HG03045 (cell line): ENCODE results near the gene BCAS3.
A peak's percentile ranks its signal among the peaks of the same experiment; 100 is the strongest.

Experiments
- ATAC-seq: cut with Tn5 transposase; IDR thresholded peaks from one replicate; pipeline ENCODE4 v1.9.1; 2021; ENCODE audit warnings: mild to moderate bottlenecking, moderate library complexity; ENCODE audit not compliant: unreplicated experiment

BCAS3 gene

DNA sequence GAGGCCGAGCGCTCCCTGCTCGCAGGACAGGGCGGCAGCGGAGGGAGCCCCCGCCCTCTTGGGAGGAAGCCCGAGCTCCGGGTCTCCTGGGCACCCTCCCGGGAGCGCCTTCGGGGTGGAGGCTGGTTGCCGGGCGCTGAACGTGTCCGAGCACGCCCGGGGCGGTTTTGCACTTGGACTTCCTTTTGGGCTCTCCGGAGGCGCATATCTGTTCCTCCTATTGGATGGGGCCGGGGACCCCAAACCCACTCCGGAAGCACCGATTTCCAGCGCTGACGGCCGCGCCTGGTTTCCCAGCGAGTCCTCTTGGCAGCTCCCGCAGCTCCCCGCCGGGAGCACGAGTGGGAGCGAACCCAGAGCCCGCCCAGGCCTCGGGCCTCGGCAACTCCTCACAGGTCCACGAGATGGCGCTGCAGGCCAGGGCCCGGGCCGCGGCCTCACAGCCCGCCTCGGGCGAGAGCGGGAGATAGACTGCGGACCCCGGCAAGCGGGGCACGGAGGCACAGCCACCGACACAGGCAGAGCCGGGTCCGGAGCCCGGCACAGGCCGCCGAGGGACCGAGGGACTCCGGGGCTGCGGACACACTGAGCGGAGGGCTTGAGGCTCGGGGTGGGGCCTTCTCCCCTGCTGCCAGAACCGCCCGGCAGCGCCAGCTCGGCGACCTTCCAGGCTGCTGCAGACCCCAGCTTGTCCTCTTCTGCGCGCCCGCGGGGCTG lies 734.6 kb downstream of the BCAS3 start:
- peak; percentile 67 for ATAC-seq

DNA sequence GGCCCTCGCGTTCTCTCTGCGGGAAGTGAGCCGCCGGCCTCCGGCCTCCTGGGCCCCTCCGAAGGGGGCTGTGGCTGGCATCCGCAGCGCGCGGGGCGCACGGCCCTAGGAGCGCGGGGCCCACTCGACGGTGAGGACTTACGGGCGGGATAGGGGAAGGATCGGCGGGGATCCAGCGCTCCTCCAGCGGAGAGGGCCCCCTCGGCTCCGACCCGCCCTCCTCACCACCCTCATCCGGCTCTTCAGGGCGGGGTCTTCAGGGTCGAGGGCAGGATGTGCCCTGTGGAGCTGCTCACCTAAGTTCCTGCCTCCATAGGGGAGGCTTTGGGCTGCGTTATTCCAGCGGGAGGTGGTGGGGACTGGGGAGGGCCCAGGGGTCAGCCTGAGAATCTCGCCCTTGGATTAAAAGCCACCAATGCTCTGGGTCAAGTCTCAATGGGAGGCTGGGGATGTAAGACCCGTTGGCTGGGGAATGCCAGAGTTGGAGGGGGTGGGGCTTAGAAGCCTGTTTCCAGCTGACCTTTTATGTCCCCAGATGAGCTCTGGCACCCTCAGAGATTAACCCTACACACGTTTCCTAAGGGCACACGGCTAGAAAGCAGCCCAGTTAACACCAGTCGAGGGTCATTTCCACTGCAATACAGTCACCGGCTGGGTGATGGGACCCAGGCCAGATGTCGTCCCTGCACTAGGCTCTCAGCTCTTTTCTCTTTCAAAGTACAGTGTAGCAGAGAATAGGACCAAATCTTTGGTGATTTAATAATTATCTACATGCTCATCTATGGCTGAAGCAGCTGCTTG lies 735.4 kb downstream of the BCAS3 start:
- no peak for ATAC-seq

DNA sequence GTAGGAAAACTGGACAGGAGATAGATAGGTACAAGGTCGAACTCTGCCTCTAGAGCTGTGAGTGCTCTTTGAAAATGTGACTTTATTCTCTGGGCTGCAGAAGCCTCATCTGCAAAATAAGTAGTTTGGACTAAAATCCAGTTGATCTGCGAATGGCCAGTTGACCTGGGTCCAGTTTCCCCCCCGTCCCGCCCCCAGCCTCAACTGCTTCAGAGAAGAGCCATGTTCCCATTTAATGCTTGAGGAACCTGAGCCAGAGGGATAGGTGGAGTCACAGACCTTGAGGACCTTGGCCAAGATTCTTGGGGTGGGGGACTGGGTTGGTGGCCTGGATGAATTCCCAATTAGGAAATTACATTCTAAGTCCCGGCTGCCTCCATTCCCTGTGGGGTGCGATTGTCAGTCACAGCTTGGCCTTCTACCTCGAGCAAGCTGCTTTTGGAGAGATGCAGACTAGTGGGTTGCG lies 736.0 kb downstream of the BCAS3 start:
- no peak for ATAC-seq

DNA sequence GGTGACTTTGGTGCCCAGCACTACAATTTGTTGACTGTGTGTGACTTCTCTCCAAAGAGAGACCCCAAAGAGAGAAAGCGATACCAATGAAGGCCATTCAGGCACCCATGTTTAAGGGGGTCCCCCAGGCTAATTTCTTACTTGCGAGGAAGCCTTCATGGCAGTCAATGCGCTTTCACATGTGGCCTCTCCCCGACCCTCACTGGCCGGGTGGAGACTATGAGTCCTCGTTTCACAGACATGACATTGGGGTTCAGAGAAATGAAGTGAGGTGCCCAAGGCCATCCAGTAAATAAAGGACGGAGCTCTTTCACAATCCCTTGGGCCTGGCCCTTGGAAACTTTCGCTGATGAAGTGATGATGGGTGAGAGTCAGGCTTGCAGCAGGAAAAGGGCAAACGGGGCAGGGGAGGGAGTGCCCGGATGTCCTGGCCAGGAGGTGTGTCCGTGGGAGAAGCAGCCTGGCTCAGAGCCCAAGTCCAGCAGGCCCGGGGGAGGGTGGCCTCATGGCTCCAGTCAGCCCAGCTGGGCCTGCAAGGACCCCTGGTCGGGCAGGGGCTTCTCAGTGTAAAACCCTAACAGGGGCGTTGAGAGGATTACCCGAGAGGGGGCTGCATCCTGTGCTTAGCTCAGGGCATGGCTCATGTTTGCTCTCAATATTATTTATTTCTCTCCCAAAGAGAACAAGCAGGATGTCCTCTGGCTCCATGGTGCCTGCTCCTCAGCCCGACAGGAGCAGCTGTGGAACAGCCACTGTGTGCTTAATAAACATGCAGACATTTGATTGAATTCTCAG lies 736.7 kb downstream of the BCAS3 start:
- no peak for ATAC-seq

DNA sequence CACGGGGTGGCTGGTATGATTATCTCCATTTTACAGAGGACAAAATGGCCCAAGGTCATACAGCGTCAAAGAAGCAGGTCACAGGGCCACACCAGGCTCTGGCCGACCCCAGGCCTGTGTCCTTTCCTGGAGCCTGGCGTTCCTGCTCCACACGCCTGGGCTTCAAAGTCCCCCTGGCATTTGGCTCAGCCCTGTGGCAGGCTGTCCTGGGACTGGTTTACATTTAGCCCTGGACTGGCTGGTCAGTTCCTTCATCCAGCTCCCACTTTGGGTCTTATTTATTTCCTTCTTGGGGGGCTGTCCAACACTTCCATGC lies 737.2 kb downstream of the BCAS3 start:
- no peak for ATAC-seq

DNA sequence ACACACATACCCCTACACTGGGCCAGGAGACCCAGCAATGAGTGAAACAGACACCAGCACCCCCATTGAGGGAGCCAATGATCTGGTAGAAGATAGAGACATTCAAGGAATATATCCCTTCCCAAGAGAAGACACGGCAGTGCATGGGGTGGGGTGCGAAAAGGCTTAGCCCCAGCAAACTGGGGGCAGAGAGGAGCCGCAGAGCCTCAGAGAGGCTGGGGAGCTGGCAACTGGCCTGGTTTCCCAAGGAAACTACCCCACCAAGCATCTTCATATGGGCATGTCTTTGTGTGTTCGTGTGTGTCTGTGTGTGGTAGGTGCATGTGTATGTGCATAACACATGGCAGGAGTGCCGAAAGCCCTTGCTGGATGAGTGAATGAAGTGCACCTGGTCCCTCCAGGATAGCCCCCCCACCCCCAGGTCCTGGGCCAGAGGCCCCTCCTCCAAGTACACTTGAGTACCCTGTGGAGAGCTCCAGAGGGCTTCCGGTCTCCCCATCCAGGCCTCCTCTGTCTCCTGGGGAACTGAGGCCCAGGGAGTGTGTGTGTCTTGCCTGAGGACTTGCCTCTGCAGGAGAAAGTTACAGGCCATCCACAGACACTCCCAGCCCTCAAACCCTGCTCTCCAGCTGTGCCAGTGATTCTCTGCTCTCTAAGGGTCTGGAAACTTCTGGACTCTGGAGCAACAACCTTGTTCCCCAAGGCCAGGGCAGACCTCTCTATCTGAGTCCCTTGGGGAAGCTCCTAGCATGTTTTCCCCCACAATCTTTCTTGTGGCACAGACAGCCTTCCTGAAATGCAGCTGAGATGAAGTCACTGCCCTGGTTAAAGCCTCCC lies 737.9 kb downstream of the BCAS3 start:
- no peak for ATAC-seq

DNA sequence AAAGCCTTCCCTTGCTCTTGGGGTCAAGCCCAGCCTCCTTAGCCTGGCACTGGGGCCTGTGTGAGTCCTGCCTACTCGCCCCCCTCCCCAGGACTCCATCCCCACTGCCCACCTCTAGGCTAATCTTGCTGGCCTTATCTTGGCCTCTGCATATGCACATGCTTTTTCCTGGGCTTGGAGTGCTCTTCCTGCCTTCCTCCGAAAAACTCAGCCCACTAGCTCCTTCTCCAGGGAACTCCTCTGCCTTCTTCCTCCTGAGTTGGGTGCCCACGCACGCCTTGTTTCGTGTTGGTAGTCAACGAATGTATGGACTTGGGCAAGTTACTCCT lies 738.5 kb downstream of the BCAS3 start:
- ATAC-seq: no peak

DNA sequence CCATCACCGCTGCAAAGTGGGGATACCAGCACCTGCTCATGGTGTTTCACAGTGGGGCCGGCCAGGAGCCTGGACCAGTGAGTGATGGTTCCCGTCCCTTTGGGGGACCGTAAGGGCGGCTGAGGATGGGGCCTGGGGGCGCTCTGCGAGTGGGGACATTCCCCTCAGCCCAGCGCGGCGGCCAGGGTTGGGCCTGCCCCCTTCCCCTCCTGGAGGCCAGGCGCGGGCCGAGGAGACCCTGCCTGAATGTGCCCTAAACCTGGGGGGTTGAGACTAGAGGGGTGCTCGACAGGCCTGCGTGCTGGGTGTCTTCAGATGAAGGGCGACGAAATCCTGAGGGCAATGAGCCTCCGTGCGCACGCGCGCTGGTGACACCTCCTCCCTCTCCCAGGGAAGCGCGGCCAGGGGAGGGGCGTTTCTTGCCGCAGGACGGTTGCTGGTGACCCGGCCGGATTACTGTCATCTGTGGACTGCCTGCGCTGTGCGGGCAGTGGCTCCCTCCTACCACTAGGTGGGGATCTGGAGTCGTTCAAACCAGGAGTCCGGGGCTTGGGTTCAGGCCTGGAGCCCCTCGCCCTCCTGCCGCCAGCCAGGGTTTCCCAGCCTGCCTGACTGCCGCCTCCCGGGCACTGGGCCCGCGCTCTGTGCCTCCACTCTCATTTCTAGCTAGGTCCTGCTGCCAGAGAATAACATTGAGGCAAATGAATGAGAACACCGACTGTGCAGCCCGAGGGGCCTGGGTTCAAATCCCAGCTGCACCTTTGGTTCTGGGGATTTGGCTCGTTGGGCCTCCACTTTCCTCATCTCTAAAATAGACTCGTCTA lies 739.1 kb downstream of the BCAS3 start:
- ATAC-seq: no peak

DNA sequence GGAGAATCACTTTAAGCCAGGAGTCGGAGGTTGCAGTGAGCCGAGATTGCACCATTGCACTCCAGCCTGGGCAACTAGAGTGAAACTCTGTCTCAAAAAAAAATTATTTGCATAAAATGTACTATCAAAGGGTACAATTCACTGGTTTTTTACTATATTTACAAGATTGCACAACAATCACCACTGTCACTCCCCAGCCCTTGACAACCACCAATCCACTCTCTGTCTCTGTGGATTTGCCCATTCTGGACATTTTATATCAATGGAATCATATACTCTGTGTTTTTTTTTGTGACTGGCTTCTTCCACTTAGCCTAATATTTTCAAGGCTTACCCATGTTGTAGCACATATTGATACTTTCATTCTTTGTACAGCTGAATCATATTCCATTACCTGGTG lies 740.8 kb downstream of the BCAS3 start:
- ATAC-seq: no peak

DNA sequence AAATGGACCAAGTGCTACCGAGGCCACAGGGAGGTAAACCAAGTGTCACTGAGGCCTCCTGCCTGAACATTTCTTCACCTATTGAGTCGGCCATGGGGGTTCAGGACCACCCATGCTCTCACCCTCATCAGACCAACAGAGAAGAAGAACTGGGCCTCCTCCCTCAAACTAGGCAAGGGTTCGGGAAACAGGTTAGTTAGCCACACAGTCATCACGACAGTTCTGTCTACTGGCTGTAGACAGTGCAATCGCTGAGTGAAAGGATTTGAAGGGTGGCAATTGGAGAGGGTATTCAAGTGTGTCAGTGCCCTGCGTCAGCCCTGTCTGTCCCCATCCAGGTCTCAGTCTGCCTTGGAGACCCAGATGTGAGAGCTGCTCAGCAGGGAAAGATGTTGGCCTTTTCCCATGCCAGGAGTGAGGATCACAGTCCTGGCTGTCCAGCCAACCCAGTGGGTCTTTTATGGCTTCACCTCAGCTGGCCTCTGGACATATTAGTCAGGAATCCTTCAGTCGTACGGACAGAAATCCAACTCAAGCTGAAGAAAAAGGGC lies 741.9 kb downstream of the BCAS3 start:
- ATAC-seq: no peak

DNA sequence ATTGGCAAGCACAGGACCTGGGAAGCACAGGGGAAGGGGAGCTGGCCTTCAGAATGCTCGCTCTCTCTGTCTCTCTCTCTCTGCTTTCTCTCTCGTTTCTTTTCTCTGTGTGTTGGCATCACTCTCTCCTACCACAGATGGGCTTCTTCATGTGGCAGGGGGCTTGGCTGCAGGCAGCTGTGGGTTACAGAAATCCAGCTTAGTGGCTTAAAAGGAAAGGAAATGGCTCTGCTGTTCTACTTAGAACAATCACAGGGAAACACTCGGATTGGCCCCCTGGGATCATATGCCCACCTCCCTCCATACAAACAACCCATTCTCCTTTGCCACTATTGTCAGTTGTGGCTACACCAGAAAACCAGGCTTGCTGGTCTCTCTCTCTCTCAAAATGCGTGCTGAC lies 742.4 kb downstream of the BCAS3 start:
- no peak for ATAC-seq

DNA sequence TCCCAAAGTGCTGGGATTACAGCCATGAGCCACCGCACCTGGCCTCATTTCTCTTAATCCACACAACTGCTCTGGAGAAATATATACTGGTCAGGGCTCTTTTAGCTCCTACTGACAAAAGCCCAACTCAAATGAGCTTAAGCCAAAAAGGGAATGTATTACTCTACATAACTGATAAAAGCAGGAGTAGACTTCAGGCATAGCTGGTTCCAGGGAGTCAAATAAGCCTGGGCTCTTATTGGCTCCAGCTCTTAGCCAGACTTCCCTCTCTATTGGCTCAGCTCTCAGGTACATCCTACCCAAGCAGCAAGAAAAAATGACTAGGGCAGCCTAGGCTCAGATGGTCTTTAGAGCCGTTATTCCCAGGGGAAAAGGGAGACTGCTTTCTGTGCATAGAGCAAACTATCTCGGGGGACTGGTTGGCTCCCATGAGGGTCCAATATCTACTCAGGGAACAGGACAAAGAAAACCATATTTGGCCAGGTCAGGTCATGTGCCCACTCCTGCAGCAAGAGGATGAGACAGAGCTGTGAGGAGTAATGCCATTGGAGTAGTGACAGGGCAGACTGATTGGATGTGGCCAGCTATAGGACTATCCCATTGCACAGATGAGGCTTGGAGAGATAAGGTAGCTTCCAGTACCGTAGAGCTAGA lies 743.2 kb downstream of the BCAS3 start:
- ATAC-seq: no peak

DNA sequence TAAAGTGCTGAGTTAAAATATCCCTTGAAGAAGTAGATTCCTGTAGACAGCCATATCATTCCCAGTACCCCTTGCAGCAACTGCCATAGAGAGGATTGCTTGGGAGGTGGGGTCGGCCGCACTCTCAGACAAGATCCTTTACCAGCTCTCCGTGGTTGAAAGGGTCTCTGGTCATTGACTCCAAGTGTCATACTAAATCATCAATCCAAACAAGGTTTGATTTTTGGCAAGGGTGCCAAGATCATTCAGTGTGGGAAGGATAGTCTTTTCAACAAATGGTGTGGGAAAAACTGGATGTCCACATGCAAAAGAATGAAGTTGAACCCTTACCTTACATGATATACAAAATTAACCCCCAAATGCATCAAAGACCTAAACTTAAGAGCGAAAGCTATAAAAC lies 743.8 kb downstream of the BCAS3 start:
- no peak for ATAC-seq

DNA sequence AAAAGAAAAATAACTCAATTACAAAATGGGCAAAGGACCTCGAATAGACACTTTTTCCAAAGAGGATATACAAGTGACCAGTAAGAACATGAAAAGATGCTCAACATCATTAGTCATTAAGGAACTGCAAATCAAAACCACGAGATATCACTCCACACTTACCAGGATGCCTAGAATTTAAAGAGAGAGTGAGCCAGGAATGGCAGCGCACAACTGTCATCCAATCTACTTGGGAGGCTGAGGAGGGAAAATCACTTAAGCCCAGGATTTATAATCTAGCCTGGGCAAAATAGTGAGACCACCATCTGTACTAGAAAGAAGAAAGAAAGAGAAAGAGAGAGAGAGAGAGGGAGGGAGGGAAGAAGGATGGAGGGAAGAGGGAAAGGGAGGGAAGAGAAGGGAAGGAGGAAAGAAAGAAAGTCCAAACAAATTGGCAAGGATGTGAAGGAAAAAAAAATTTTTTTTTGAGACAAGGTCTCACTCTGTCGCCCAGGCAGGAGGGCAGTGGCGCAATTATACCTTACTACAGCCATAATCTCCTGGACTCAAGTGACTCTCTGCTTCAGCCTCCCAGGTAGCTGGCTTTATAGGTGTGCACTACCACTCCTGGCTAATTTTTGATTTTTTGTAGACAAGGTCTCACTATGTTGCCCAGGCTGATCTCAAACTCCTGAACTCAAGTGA lies 744.6 kb downstream of the BCAS3 start:
- ATAC-seq: no peak

DNA sequence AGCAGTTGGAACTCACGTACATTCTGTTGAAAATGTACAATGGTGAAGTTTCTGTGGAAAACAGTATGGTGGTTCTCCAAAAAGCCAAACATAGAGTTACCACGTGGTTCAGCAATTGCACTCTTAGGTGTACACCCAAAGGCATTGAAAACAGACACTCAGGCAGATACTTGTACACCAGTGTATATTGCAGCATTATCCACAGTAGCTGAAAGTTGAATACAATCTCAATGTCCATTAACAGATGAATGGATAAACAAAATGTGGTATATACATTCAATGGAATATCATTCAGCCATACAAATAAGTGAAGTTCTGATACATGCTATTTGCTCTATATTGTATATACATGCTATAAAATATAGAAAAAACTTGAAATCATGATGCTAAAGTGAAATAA lies 745.2 kb downstream of the BCAS3 start:
- ATAC-seq: no peak

DNA sequence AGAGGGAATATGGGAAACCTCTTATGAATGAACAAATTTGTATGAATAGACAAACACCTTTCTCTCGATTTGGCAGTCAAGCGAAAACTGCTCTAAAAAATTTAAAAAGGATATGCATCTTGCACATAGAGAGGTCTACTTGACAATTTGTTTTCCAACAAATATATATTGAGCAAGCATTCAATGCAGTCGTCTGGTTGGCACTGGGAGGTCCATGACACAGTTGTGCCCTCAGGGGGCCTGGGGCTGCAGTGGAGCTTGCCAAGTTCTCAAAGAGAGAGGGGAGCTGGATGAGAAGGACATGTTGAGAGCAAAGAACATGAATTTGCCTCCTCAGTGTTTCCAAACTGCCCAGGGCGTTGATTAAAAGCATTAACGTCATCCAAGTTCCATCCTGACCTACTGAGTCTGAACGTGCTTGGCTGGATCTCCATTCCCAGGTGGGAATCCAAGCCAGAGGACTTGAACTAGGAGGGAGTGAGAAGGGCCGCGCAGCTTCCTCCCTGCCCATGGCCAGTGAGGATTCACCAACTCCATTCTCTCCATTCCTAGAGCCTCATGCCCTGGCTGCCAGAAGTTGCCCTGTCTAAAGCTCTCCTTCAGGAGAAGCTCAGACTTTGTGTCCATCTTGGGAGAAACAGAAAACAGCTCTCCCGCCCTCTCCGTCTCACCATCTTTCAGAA lies 746.5 kb downstream of the BCAS3 start:
- ATAC-seq: no peak

DNA sequence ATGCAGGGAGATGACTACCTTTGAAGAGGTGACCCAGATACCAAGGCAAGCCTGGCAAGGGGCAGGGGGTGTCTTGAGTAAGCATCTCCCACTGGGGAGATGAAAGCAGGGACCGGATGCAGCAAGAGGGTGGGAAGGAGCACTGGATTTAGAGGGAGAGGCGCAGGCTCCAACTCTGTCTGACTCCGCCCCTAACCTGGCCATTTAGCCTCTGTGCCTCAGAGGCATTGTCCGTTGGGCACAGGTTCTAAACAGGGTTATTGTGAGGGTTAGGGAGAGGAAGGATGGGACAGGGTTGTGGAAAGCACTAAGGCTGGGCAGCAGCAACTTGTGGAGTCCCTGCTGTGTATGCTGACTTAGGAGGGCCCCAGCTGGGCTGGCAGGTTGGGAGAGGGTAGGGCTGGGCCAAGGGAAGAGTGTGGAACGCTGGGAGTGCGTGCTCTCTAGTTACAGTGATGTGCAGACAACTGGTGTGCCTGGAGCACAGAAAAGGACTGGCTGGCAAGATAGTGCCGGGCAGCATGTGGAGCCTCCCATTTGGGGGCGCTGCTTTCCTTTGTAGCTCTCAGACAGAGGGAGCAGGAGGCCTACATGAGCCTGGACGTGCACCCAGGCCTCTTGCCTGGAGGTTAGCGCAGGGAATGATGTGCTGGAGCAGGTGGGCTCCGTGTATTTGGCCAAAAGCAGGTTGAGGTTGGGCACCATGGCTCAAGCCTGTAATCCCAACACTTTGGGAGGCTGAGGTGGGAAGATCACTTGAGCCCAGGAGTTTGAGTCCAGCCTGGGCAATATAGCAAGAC lies 748.2 kb downstream of the BCAS3 start:
- no peak for ATAC-seq
